ENCODE data around the gene FAM3A. TPM values are rescaled to one million over a fixed set of nuclear protein-coding genes. Genes with fewer than 3 reads are reported as not detected.

The FAM3A gene
- total RNA-seq, 1 experiment from 2014 or later = 35.8 TPM

- Histone ChIP-seq H3K36me3 (ENCODE audit: insufficient read depth, low read length, poor library complexity, severe bottlenecking) (peaks cover 5% of the 10 kb centered on the region), H3K27ac (ENCODE audit: low read depth, low read length, poor library complexity, severe bottlenecking) (no peak overlapping the region), H3K27me3 (replicated peaks; ENCODE audit: insufficient read depth, low read depth, low read length, poor library complexity) (no peaks in the 10 kb centered on the region), H3K4me3 (ENCODE audit: low read depth, low read length, poor library complexity, severe bottlenecking) (no peak overlapping the region), H3K9me3 (ENCODE audit: low read depth, low read length, poor library complexity, severe bottlenecking) (no peaks in the 10 kb centered on the region), H3K4me1 (ENCODE audit: insufficient read depth, low read length, poor library complexity, severe bottlenecking) (no peaks in the 10 kb centered on the region)
- no peak for TF ChIP-seq EZH2 (IDR thresholded peaks at IDR 0.05; ENCODE audit: borderline replicate concordance, low read depth, low read length, poor library complexity, severe bottlenecking)
- no peak for TF ChIP-seq CTCF (conservative IDR thresholded peaks at IDR 0.05; ENCODE audit: low read depth, low read length)
- CTCF ChIA-PET = no interaction called here
- no peak for DNase-seq (ENCODE audit: low spot score)
- BruUV-seq (replicated peaks) = no TSS peak
- POLR2A ChIA-PET (ENCODE audit: low non-redundant PET) = no interaction called here
- intact Hi-C loops (cut with micrococcal nuclease; ENCODE audit: unreplicated experiment) = no loop called here
Measured at GRCh38 chrX:154470434-154470833, 45.6 kb downstream of the FAM3A start.

DNA sequence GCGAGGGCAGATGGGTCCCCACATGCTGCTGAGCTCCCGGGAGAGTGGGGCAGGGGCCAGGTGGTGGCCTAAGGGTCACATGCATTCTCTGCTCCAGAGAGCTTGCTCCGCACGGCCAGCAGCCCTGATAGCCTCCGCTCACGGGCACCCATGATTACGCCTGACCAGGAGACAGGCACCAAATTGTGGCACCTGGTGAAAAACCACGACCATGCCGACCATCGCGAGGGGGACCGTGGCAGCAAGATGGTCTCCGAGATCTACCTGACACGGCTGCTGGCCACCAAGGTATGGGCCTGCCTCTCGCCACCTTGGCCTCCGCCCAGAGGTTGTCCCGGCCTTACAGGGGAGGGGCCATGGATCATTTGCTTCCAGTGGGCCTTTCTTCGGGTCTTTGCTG is 46.2 kb downstream of the FAM3A start:
- TF ChIP-seq EZH2 (IDR thresholded peaks at IDR 0.05; ENCODE audit: borderline replicate concordance, low read depth, low read length, poor library complexity, severe bottlenecking) (no peak), CTCF (conservative IDR thresholded peaks at IDR 0.05; ENCODE audit: low read depth, low read length) (no peak)
- BruUV-seq (replicated peaks) = no TSS peak
- ChIA-PET CTCF (no interaction called here), POLR2A (ENCODE audit: low non-redundant PET) (no interaction called here)
- DNase-seq (ENCODE audit: low spot score) = no peak
- H3K27ac ChIP-seq (ENCODE audit: low read depth, low read length, poor library complexity, severe bottlenecking) = no peak overlapping the region
- no peaks in the 10 kb centered on the region for H3K9me3 ChIP-seq (ENCODE audit: low read depth, low read length, poor library complexity, severe bottlenecking)
- H3K4me1 ChIP-seq (ENCODE audit: insufficient read depth, low read length, poor library complexity, severe bottlenecking) = no peaks in the 10 kb centered on the region
- H3K27me3 ChIP-seq (replicated peaks; ENCODE audit: insufficient read depth, low read depth, low read length, poor library complexity) = no peaks in the 10 kb centered on the region
- H3K4me3 ChIP-seq (ENCODE audit: low read depth, low read length, poor library complexity, severe bottlenecking) = no peak overlapping the region
- intact Hi-C loops (cut with micrococcal nuclease; ENCODE audit: unreplicated experiment) = no loop called here
- H3K36me3 ChIP-seq (ENCODE audit: insufficient read depth, low read length, poor library complexity, severe bottlenecking) = peaks cover 6% of the 10 kb centered on the region

GRCh38 chrX:154469114-154469513 is 46.9 kb downstream of the FAM3A start:
- Histone ChIP-seq H3K9me3 (ENCODE audit: low read depth, low read length, poor library complexity, severe bottlenecking) (no peaks in the 10 kb centered on the region), H3K36me3 (ENCODE audit: insufficient read depth, low read length, poor library complexity, severe bottlenecking) (peaks cover 10% of the 10 kb centered on the region), H3K4me1 (ENCODE audit: insufficient read depth, low read length, poor library complexity, severe bottlenecking) (no peaks in the 10 kb centered on the region), H3K4me3 (ENCODE audit: low read depth, low read length, poor library complexity, severe bottlenecking) (no peak overlapping the region), H3K27ac (ENCODE audit: low read depth, low read length, poor library complexity, severe bottlenecking) (no peak overlapping the region), H3K27me3 (replicated peaks; ENCODE audit: insufficient read depth, low read depth, low read length, poor library complexity) (no peaks in the 10 kb centered on the region)
- POLR2A ChIA-PET (ENCODE audit: low non-redundant PET) = no interaction called here
- no TSS peak for BruUV-seq (replicated peaks)
- no peak for DNase-seq (ENCODE audit: low spot score)
- CTCF ChIA-PET = no interaction called here
- intact Hi-C loops (cut with micrococcal nuclease; ENCODE audit: unreplicated experiment) = no loop called here
- TF ChIP-seq CTCF (conservative IDR thresholded peaks at IDR 0.05; ENCODE audit: low read depth, low read length) = no peak
- TF ChIP-seq EZH2 (IDR thresholded peaks at IDR 0.05; ENCODE audit: borderline replicate concordance, low read depth, low read length, poor library complexity, severe bottlenecking) = no peak

All from A673 (cell line).